Colonic mucosa (tissue), 4 donors: Measurements from ENCODE around the gene NAA40. TPM values are rescaled to one million over a fixed set of nuclear protein-coding genes. Genes with fewer than 3 reads are reported as not detected.
"Not testable (repeated sequence)": the region's sequence is repeated elsewhere in the genome, so short reads cannot be mapped to it uniquely, and the experiment has no call there.

Experiments used
- DNase-seq: peaks from one replicate; pipeline ENCODE4 v3.0.0-alpha.2; 2020
- H3K27ac ChIP-seq: fragments of 200-600 bp; one replicate; pipeline ENCODE4 v1.8.0; 2021
- H3K27me3 ChIP-seq: fragments of 200-600 bp; one replicate; pipeline ENCODE4 v1.8.0; 2021
- H3K36me3 ChIP-seq: fragments of 200-600 bp; one replicate; pipeline ENCODE4 v1.8.0; 2021
- H3K4me1 ChIP-seq: fragments of 200-600 bp; one replicate; pipeline ENCODE4 v1.8.0; 2021; ENCODE audit warnings: mild to moderate bottlenecking
- H3K4me3 ChIP-seq: fragments of 200-600 bp; one replicate; pipeline ENCODE4 v1.8.0; 2021
- H3K9ac ChIP-seq, 2 donors: one replicate each; pipeline ENCODE4 v1.7.0; 2013; ENCODE audit warnings: control low read depth in 2 of 2, low read depth in 2 of 2, low read length in 2 of 2
- H3K9me3 ChIP-seq: fragments of 200-600 bp; one replicate; pipeline ENCODE4 v1.8.0; 2021
- CTCF ChIP-seq: fragments of 200-600 bp; IDR thresholded peaks from one replicate; pipeline ENCODE4 v1.8.0; 2022; ENCODE audit warnings: antibody characterized with exemption, mild to moderate bottlenecking
- intact Hi-C: fragments of 100-400 bp; cut with DNase I; formaldehyde crosslinking; loops from one replicate; pipeline ENCODE4 v1.14.1; 2022
- total RNA-seq, 2 donors: library from RNA; stranded (reverse); fragmentation: NEBNext Ultra II Directional in 1 of 2; extraction: Animal tissue kit (Norgen Biotek cat#: 25700) in 1 of 2; gene quantifications; one replicate each; pipeline ENCODE4 v1.2.1, GENCODE V29; 2021
- donor health status: healthy.
- donor health status: DM: no; HTN: no; CAD: no.
- donor health status: DM: no; HTN: no; CAD: no.

NAA40 gene
- total RNA-seq, 2 donors from 2014 or later, result 20.5 to 32.9 TPM

- H3K4me3 ChIP-seq, result no peak overlapping the region
These were observed 13.2 kb downstream of the NAA40 start for GRCh38 chr11:63951779-63952536.

GRCh38 chr11:63952570-63952969, 13.8 kb downstream of the NAA40 start:
- Histone ChIP-seq H3K4me3 (no peak overlapping the region), H3K27ac (no peak overlapping the region), H3K4me1 (no peaks in the 10 kb centered on the region), H3K36me3 (no peaks in the 10 kb centered on the region), H3K9me3 (no peaks in the 10 kb centered on the region), H3K9ac (no peak overlapping the region), H3K27me3 (no peaks in the 10 kb centered on the region)
- no peak for DNase-seq
- no peak for TF ChIP-seq CTCF
- intact Hi-C loops, result no loop called here

More at GRCh38 chr11:63951779-63952536, 13.2 kb downstream of the NAA40 start:
- no peaks in the 10 kb centered on the region for H3K4me1 ChIP-seq
- TF ChIP-seq CTCF, result no peak
- intact Hi-C loops, result no loop called here
- no peaks in the 10 kb centered on the region for H3K27me3 ChIP-seq
- no peak for DNase-seq
- H3K27ac ChIP-seq, result no peak overlapping the region
- H3K36me3 ChIP-seq, result no peaks in the 10 kb centered on the region
- H3K9me3 ChIP-seq, result no peaks in the 10 kb centered on the region
- no peak overlapping the region for H3K9ac ChIP-seq

- no peak for DNase-seq
- Histone ChIP-seq H3K4me1 (no peaks in the 10 kb centered on the region), H3K9ac (no peak overlapping the region), H3K4me3 (no peak overlapping the region), H3K27me3 (no peaks in the 10 kb centered on the region), H3K27ac (no peak overlapping the region), H3K36me3 (no peaks in the 10 kb centered on the region), H3K9me3 (no peaks in the 10 kb centered on the region)
- intact Hi-C loops, result no loop called here
- no peak for TF ChIP-seq CTCF
These were observed 19.2 kb downstream of the NAA40 start for GRCh38 chr11:63958008-63958407.

GRCh38 chr11:63961608-63962412, 23.0 kb downstream of the NAA40 start:
- H3K9ac ChIP-seq, result no peak overlapping the region
- DNase-seq, result peak; percentile 38
- intact Hi-C loops, result no loop called here
- no peaks in the 10 kb centered on the region for H3K9me3 ChIP-seq
- no peak overlapping the region for H3K4me3 ChIP-seq
- H3K27me3 ChIP-seq, result no peaks in the 10 kb centered on the region
- no peaks in the 10 kb centered on the region for H3K36me3 ChIP-seq
- H3K27ac ChIP-seq, result no peak overlapping the region
- no peaks in the 10 kb centered on the region for H3K4me1 ChIP-seq
- no peak for TF ChIP-seq CTCF

- H3K4me3 ChIP-seq, H3K36me3 ChIP-seq, H3K27me3 ChIP-seq, H3K9me3 ChIP-seq, H3K4me1 ChIP-seq, DNase-seq, H3K9ac ChIP-seq, H3K27ac ChIP-seq, intact Hi-C loops: not testable (repeated sequence)
These were observed 25.1 kb downstream of the NAA40 start for GRCh38 chr11:63963895-63964294.

GRCh38 chr11:63966444-63966843, 27.6 kb downstream of the NAA40 start:
- H3K27me3 ChIP-seq, result no peaks in the 10 kb centered on the region
- no peaks in the 10 kb centered on the region for H3K9me3 ChIP-seq
- H3K4me3 ChIP-seq, result no peak overlapping the region
- no peak overlapping the region for H3K9ac ChIP-seq
- intact Hi-C loops, result no loop called here
- no peak overlapping the region for H3K27ac ChIP-seq
- H3K4me1 ChIP-seq, result no peaks in the 10 kb centered on the region
- H3K36me3 ChIP-seq, result no peaks in the 10 kb centered on the region
- no peak for DNase-seq
- no peak for TF ChIP-seq CTCF
